ENCODE data around the gene MCM9.

Gene MCM9

GRCh38 chr6:118952683-118953082 is 17.7 kb upstream of the MCM9 start:
- TF ChIP-seq SP7 (tag by site-specific recombination; IDR thresholded peaks at IDR 0.05) (no peak), ZNF530 (tag by site-specific recombination; IDR thresholded peaks at IDR 0.05; ENCODE audit: low read depth) (no peak), ZBTB26 (tag by site-specific recombination; optimal IDR thresholded peaks at IDR 0.05) (no peak), KLF16 (tag by site-specific recombination; IDR thresholded peaks at IDR 0.05) (no peak), ZNF2 (tag by site-specific recombination; IDR thresholded peaks at IDR 0.05) (no peak), ZNF362 (tag by site-specific recombination; IDR thresholded peaks at IDR 0.05) (no peak), ZNF596 (tag by site-specific recombination; IDR thresholded peaks at IDR 0.05) (no peak), HOXA7 (CRISPR knock-in tag; IDR thresholded peaks at IDR 0.05; ENCODE audit: borderline replicate concordance) (no peak), ZNF248 (tag by site-specific recombination; IDR thresholded peaks at IDR 0.05) (no peak), ZNF580 (tag by site-specific recombination; IDR thresholded peaks at IDR 0.05) (no peak), REST (tag by site-specific recombination; IDR thresholded peaks at IDR 0.05) (no peak), ZNF670 (tag by site-specific recombination; IDR thresholded peaks at IDR 0.05; ENCODE audit: low read depth) (no peak), ZEB2 (tag by site-specific recombination; IDR thresholded peaks at IDR 0.05) (no peak), ZNF677 (tag by site-specific recombination; IDR thresholded peaks at IDR 0.05) (no peak), ZNF404 (tag by site-specific recombination; IDR thresholded peaks at IDR 0.05) (no peak)
- POLR2A ChIA-PET = no interaction called here
- no peaks in the 10 kb centered on the region for H3K9me3 ChIP-seq (ENCODE audit: control insufficient read depth, insufficient read depth, low read depth, low read length)
- peaks cover 7 to 8% of the 10 kb centered on the region in 2 experiments; a peak in 2 of 3 replicates for H3K36me3 ChIP-seq (ENCODE audit: control insufficient read depth in 2 of 2, insufficient read depth in 1 of 2, low read length in 2 of 2)
- CTCF ChIA-PET = interaction anchor here (0.6 to 1.5 kb wide), 2 partner anchors 10 to 20 kb away, joined by 3 to 9 read pairs; no protein-coding TSS in a partner anchor
- H3K27ac ChIP-seq (ENCODE audit: extremely low read depth, low read depth, low read length) = no peak overlapping the region
- no peaks in the 10 kb centered on the region for H3K4me1 ChIP-seq (ENCODE audit: control insufficient read depth, insufficient read depth, low read length)
- no peak overlapping the region for H3K4me3 ChIP-seq (ENCODE audit: low read depth, low read length)

GRCh38 chr6:118945217-118945616 is 10.3 kb upstream of the MCM9 start:
- Histone ChIP-seq H3K27ac (ENCODE audit: extremely low read depth, low read depth, low read length) (no peak overlapping the region), H3K4me1 (ENCODE audit: control insufficient read depth, insufficient read depth, low read length) (no peaks in the 10 kb centered on the region), H3K36me3 (ENCODE audit: control insufficient read depth in 2 of 2, insufficient read depth in 1 of 2, low read length in 2 of 2) (no peaks in the 10 kb centered on the region), H3K9me3 (ENCODE audit: control insufficient read depth, insufficient read depth, low read depth, low read length) (no peaks in the 10 kb centered on the region), H3K4me3 (ENCODE audit: low read depth, low read length) (no peak overlapping the region)
- ChIA-PET CTCF (interaction anchor here (0.7 kb wide), 1 partner anchor 399 kb away, joined by 5 read pairs; no protein-coding TSS in a partner anchor), POLR2A (no interaction called here)
- no peak for TF ChIP-seq ZNF785 (tag by site-specific recombination; IDR thresholded peaks at IDR 0.05)
- no peak for TF ChIP-seq ZNF629 (tag by site-specific recombination; IDR thresholded peaks at IDR 0.05)
- TF ChIP-seq TCF7L2 (IDR thresholded peaks at IDR 0.05; ENCODE audit: borderline replicate concordance, low read depth, low read length) = no peak
- TF ChIP-seq ZNF621 (tag by site-specific recombination; IDR thresholded peaks at IDR 0.05) = no peak
- TF ChIP-seq ZFP37 (tag by site-specific recombination; IDR thresholded peaks at IDR 0.05) = no peak
- TF ChIP-seq ZNF571 (tag by site-specific recombination; IDR thresholded peaks at IDR 0.05) = no peak
- TF ChIP-seq KLF9 (tag by site-specific recombination; IDR thresholded peaks at IDR 0.05; ENCODE audit: low read depth) = no peak
- TF ChIP-seq ZXDB (tag by site-specific recombination; IDR thresholded peaks at IDR 0.05) = no peak
- TF ChIP-seq ZNF184 (tag by site-specific recombination; IDR thresholded peaks at IDR 0.05) = no peak
- no peak for TF ChIP-seq ZNF48 (tag by site-specific recombination; IDR thresholded peaks at IDR 0.05)
